Measurements from ENCODE around the gene SPNS3. TPM values are rescaled to one million over a fixed set of nuclear protein-coding genes. Genes with fewer than 3 reads are reported as not detected.

Gene SPNS3
- total RNA-seq, 2 donors from 2014 or later: 4.4 to 8.7 TPM

DNA sequence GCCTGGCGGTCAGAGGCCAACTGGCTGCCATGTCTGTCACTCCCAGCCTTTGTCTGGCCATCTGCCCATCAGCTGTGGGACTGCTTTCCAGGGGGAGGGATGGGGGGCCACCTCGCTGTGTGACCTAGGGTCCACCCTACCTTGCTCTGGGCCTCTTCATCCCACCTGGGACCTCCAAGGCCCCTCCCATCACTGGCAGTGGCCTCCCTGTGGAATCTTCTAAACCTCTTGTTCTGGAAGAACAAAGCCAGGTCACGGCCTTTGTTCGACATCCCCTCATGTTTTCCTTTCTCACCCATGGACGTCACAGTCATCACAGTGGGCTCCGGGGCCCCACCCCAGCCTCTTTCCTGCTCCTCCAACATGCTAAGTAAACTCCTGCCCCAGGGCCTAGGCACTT is 88.9 kb downstream of the SPNS3 start:
- Mint-ChIP-seq H3K9me3 (no peaks in the 10 kb centered on the region), H3K36me3 (no peaks in the 10 kb centered on the region), H3K27ac (no peak overlapping the region)
- ATAC-seq (no peak), DNase-seq (ENCODE audit: low spot score in 2 of 2) (no peak)

DNA sequence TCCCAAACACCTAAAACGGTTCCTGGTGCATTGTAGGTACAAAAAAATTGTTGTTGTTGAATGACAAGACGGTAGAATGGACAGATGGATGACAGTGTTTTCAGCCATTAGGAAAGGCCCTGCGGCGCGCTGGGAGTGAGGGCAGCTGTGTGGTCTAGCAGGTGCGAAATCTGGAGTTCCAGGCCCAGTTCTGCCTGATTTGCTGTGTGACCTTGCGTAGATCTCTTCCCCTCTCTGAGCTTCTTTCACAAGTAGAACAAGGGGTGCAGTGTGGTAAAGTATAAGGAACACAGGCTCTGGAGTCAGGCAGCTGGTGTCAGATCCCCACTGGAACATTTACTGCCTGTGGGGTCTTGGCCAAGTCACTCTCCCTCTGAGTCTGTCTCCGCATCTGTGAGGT is 90.2 kb downstream of the SPNS3 start:
- no peak overlapping the region for H3K27ac Mint-ChIP-seq
- H3K36me3 Mint-ChIP-seq: no peaks in the 10 kb centered on the region
- no peaks in the 10 kb centered on the region for H3K9me3 Mint-ChIP-seq
- ATAC-seq (no peak), DNase-seq (ENCODE audit: low spot score in 2 of 2) (no peak)

DNA sequence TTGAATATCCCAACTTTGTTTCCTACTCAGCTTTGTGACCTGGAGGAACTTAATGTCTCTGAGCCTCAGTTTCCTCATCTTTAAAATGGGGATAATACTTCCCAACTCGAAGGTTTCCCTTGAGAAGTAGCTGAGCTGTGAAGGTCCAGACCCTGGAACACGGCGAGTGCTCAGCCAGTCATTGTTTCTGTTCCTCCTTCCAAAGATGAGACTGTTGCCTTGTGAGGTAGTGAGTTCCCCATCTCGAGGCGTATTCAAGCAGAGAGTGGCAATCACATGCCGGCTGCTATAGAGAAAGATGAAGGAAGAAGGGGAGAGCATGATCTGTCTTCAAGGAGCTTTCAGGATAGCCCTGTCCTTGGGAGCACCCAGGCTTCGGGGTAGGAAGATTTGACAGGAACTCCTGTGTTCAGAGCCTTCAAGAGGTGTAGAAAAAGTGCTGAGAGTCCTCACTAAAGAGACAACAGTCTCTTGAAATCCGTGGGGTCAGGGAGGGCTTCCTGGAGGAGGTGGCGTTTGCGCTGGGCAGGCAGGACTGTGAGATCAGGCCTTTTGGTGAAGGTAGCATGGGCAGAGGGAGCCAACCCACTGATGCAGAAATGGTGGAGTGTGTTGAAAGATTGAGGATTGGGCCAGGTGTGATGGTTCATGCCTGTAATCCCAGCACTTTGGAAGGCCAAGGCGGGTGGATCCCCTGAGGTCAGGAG is 92.1 kb downstream of the SPNS3 start:
- ATAC-seq: no peak
- Mint-ChIP-seq H3K36me3 (no peaks in the 10 kb centered on the region), H3K9me3 (no peaks in the 10 kb centered on the region), H3K27ac (peak overlapping the region in 1 of 2 donors; percentile 12)
- DNase-seq (ENCODE audit: low spot score in 2 of 2): no peak

DNA sequence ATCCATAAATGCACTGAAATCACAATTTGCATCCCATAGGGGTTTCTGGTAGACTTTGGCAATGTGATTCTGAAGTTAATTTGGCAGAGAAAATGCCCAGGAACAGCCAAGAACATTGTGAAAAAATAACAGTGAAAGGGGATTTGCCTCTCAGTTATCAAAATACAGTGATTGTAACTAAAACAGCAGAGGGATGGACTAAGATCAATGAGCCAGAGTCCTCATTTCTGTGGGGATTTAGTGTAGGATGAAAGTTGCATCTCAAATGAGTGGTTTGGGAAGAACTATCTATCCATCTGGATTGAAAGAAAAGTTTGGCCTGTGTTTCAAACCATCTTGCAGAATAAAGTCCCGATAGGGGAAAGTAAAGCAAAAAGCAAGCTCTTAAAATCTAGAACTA is 93.4 kb downstream of the SPNS3 start:
- Mint-ChIP-seq H3K36me3 (no peaks in the 10 kb centered on the region), H3K9me3 (no peaks in the 10 kb centered on the region), H3K27ac (peak overlapping the region in 1 of 2 donors; percentile 44)
- ATAC-seq (no peak), DNase-seq (ENCODE audit: low spot score in 2 of 2) (no peak)

DNA sequence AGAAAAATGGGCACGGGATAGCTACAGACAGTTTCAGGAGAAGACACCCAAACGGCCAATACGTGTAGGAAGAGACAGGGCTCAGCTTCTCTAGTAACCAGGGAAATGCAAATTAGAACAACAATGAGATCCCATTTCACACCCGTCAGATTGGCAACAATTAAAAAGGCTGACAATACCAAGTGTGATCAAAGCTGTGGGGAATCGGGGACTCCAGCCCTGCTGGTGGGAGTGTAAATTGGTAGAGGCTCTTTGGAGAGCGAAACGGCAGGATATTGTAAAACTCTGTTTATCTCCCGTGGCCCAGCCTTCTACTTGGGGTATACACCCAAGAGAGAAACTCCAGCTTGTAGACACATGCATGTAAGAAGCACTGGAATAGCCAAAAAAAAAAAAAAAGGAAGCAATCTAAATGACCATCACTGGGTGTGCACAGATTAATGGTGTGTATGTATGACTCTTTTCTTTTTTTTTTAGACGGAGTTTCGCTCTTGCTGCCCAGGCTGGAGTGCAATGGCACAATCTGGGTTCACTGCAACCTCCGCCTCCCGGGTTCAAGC is 93.9 kb downstream of the SPNS3 start:
- Mint-ChIP-seq H3K36me3 (no peaks in the 10 kb centered on the region), H3K9me3 (no peaks in the 10 kb centered on the region), H3K27ac (no peak overlapping the region)
- ATAC-seq: no peak
- DNase-seq (ENCODE audit: low spot score in 2 of 2): no peak

DNA sequence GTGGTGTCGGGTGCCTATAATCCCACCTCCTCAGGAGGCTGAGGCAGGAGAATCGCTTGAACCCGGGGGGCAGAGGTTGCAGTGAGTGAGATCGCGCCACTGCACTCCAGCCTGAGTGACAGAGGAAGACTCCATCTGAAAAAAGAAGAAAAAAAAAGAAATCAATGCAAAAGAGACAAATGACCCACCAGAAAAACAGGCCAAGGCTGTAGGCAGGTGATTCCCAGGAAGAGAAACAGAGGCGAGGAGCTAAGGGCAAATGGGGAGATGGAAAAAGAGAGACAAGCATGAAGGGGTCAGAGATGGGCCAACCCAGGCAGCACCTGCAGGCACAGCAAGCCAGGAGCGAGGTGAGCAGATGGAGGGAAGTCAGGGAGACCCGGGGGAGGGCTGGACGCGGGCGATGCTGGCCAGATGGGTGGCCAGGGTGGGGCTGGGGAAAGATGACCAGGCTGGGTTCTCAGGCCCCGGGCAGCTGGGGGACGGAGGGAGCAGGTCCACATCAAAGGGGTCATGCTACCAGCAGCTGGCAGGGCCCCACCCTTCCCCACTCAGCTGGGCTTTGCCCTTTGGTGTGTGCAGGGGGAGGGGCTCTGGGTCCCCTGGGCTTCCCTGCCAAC is 95.9 kb downstream of the SPNS3 start:
- DNase-seq (ENCODE audit: low spot score in 2 of 2) (no peak), ATAC-seq (no peak)
- Mint-ChIP-seq H3K36me3 (no peaks in the 10 kb centered on the region), H3K9me3 (no peaks in the 10 kb centered on the region), H3K27ac (no peak overlapping the region)

DNA sequence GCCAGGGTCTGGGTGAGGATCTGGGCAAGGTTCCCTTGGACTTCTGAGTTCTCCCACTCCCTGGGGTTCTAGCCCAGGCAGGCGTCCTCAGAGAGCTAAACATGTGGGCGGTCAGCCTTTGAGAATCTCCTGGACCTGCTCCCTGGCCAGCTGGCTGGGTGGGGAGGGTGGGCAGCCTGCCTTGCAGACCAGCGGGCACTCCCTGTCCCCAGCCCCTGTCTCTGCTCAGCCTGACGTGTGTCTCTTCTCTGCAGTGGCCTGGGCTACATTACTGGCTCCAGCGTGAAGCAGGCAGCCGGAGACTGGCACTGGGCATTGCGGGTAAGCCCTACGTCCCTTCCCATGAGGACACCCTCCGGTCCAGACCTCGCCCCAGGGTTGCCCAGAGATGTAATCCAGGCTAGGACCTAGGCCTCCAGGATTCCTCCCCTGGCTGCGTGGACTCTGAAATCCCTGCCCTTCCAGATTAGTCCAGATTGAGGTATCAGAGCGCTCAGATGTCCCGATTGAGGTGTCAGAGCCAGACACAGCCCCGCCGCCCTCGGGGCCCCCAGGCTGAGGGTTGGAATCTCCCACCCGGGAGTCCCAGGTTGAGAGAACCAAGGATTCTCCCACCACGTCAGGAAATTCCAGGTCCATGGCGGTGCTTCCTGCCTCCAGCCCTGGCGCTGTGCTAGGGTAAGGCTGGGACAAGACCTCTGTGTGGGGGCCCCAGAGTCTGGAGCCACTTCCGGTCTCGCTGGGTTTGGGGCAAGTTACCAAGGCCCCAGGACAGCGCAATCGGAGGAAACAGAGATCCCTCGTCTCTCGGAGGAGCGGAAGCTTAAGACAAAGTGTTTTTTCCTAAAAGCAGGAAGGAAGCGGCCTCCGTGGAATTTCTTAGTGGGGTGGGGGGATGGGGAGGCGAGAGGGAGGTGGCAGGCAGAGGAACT is 97.3 kb downstream of the SPNS3 start:
- H3K27ac Mint-ChIP-seq: no peak overlapping the region
- ATAC-seq (no peak), DNase-seq (ENCODE audit: low spot score in 2 of 2) (no peak)
- no peaks in the 10 kb centered on the region for H3K36me3 Mint-ChIP-seq
- no peaks in the 10 kb centered on the region for H3K9me3 Mint-ChIP-seq

DNA sequence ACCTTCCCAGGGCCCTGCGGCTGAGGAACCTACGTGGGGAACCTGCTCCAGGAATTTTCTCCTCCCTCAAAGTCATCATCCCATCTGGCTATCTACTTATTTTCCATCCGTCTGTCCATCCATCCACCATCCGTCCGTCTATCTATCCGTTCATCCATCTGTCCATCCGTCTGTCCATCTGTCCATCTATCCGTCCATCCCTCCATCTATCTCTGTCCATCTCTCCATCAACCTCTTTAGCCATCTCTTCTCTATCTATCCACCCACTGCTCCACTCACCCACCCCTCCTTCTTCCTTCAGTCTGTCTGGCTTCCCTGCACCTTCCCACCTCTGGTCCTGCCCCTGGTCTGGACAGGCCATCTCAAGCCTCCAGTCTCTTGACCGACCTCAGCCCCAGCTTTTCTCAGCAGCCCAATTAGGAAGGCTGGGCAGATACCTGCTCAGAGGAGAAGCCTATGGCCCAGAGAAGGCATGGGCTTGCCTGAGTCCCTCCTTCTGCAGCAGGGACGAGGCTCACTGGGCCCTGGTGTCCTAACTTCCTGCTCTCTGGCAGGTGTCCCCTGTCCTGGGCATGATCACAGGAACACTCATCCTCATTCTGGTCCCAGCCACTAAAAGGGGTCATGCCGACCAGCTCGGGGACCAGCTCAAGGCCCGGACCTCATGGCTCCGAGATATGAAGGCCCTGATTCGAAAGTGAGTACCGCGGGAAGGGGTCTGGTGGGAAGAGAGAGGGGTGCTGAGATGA is 98.4 kb downstream of the SPNS3 start:
- no peaks in the 10 kb centered on the region for H3K36me3 Mint-ChIP-seq
- no peak overlapping the region for H3K27ac Mint-ChIP-seq
- H3K9me3 Mint-ChIP-seq: no peaks in the 10 kb centered on the region
- ATAC-seq (no peak), DNase-seq (ENCODE audit: low spot score in 2 of 2) (no peak)

DNA sequence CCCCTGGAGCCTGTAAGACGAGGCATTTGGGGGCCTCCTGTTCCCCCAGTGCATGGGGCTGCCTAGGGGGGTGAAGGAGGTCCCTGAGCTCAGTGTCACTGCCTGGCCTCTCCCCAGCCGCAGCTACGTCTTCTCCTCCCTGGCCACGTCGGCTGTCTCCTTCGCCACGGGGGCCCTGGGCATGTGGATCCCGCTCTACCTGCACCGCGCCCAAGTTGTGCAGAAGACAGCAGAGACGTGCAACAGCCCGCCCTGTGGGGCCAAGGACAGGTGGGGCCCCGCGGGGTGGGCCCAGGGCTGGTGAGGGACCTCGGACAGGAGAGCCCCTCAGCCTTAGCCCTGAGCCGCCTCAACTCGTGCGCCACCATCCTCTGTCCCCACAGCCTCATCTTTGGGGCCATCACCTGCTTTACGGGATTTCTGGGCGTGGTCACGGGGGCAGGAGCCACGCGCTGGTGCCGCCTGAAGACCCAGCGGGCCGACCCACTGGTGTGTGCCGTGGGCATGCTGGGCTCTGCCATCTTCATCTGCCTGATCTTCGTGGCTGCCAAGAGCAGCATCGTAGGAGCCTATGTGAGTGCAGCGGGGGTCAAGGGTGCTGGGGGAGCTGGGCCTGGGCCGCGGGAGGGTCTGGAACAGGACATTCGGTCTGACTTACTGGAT is 99.3 kb downstream of the SPNS3 start:
- no peaks in the 10 kb centered on the region for H3K9me3 Mint-ChIP-seq
- peak overlapping the region in 1 of 2 donors; percentile 76 for H3K27ac Mint-ChIP-seq
- no peaks in the 10 kb centered on the region for H3K36me3 Mint-ChIP-seq
- no peak for DNase-seq (ENCODE audit: low spot score in 2 of 2)
- ATAC-seq: peak in 1 of 2 donors; percentile 10

DNA sequence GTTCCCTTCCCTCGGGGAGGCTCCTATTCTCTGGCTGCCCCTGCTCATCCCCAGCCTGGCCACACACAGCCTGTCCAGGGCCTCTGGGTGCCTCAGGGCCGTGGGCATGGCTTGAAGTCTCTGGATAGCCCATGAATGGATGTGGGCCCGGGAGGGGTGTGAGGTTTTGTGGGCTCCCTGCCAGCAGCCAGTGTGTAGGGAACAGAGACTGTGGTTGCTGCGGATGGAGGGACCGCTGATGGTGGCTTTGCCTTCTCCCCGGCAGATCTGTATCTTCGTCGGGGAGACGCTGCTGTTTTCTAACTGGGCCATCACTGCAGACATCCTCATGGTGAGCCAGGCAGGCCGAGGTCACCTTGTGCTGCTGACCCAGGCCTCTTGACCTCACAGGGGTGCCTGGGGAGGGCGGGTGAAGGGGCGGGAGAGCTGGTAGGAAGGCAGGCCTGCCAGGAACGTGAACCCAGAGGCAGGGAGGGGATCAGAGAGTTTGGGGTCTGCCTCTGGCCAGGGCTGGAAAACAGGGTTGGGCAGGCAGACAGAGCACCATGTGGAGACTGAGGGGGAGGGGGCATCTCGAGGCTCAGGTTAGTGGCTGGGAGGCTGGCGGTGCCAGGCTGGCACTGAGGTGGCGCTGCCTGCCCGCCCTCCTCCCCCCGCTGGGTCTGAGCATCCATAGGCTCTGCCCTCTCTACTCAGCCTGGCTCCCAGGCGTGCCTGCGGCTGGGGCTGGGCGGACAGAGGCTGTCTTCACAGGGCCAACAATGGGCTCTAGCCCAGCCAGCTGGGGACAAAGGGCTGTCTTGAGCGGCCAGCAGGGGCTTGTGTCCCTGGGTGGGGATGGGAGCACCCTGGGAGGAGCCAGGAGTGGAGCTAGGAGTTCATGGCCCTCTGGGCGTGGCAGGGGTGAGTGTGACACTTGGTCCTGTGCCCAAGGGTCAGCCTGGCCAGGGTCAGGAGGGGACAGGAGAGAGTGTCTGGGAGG is 100.1 kb downstream of the SPNS3 start:
- ATAC-seq: peak; percentile 16 to 17
- Mint-ChIP-seq H3K9me3 (no peaks in the 10 kb centered on the region), H3K36me3 (no peaks in the 10 kb centered on the region), H3K27ac (peak overlapping the region in 1 of 2 donors; percentile 76)
- no peak for DNase-seq (ENCODE audit: low spot score in 2 of 2)

DNA sequence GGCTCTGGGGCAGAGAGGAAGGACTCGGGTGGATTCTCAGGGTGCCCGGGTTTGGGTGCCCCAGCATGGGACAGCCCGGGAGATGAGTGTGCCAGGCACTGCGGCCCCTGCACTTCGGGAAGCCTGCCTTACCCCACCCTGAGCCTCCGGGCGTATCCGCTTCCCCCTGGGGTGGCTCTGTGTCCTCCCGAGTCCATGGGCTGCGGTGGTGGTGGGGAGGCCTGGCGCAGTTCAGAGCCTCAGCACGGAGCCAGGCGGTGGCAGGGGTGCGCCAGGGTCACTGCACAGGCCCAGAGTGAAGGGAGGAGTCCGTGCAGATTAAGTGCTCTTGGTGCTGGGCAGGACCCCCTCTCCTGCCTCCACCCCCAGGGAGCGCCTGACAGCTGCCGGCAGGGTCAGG is 100.8 kb downstream of the SPNS3 start:
- Mint-ChIP-seq H3K9me3 (no peaks in the 10 kb centered on the region), H3K27ac (no peak overlapping the region), H3K36me3 (no peaks in the 10 kb centered on the region)
- ATAC-seq: no peak
- DNase-seq (ENCODE audit: low spot score in 2 of 2): no peak

DNA sequence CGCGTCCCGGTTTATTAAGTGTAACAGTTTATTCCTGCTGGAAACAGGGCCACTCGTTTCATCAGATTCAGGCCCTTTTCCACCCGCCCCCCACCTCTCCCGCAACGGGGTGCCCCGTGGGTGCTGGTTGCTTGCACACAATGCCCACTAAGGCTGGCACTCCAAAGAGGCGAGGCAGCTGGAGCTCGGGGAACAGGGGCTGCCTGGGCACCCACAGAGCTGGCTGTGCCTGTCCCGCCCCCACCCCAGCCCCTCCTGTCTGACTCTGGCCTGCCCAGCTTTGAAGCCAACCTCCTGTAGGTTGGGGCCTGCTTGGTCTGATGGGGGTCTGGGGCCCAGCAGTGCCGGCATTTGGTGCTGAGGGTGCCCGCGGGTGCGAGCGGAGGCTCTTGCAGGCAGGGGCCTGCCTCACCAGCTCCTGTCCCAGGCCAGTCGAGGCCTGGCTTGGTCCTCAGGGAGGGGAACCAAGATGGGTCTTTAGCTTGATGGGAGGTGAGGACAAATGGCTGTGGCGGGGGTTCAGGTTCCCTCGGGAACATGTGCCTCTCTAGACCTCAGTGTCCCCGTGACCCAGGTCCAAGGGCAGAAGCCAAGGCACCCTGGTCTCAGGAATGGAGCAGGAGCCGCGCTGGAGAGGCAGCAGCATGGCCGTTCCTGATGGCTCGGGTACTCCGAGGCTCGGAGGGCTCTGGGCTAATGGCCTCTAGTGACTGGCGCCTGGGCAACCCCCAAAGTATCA is 101.4 kb downstream of the SPNS3 start:
- Mint-ChIP-seq H3K27ac (no peak overlapping the region), H3K36me3 (no peaks in the 10 kb centered on the region), H3K9me3 (no peaks in the 10 kb centered on the region)
- no peak for ATAC-seq
- no peak for DNase-seq (ENCODE audit: low spot score in 2 of 2)

DNA sequence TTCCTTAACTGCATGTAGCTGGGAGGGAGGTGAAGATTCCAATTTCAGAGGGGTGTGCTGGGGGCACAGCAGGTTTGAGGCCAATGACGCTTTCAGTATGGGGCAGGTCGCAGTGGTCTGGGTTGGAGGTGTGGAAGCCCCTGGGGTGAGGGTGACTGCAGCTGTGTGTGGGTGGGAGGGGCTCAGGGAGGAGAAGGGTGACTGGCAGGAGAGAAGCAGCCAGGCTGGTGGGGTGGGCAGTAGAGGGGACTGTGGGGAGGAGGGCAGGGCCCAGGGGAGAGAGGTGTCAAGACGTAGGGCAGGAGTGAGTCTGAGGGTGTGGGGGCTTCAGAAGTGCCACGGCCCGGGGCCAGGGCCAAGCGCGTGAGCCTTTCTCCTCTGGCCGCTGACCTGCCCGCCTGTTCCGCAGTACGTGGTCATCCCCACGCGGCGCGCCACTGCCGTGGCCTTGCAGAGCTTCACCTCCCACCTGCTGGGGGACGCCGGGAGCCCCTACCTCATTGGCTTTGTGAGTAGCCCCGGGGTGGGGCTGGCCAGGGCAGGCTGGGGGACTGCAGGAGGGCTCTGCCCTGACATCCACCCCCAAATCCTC is 102.0 kb downstream of the SPNS3 start:
- no peak for DNase-seq (ENCODE audit: low spot score in 2 of 2)
- Mint-ChIP-seq H3K9me3 (no peaks in the 10 kb centered on the region), H3K27ac (no peak overlapping the region), H3K36me3 (no peaks in the 10 kb centered on the region)
- ATAC-seq: no peak

DNA sequence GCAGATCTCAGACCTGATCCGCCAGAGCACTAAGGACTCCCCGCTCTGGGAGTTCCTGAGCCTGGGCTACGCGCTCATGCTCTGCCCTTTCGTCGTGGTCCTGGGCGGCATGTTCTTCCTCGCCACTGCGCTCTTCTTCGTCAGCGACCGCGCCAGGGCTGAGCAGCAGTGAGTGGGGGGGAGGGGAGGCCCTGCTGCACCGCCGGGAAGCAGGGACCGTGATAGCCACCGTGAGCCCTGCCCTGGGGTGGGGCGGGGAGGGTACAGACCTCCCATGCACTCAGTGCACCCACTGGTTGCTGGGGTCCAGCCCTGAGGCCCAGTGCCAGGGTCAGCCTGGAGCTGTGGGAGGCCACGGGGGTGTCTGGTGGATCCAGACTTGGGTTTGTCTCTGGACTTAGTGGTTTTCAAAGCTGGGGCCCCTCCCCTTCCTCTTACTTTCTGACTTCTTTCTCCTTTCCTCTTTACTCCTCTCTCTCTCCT is 102.6 kb downstream of the SPNS3 start:
- Mint-ChIP-seq H3K27ac (no peak overlapping the region), H3K9me3 (no peaks in the 10 kb centered on the region), H3K36me3 (no peaks in the 10 kb centered on the region)
- DNase-seq (ENCODE audit: low spot score in 2 of 2) (no peak), ATAC-seq (no peak)
